Brain microvascular endothelial cell (primary cell): ENCODE measurements around the gene PLXNB3.
A peak's percentile ranks its signal among the peaks of the same experiment; 100 is the strongest.
"Not testable (repeated sequence)": the region's sequence is repeated elsewhere in the genome, so short reads cannot be mapped to it uniquely, and the experiment has no call there.

Experiments
- DNase-seq: peaks from one replicate; pipeline ENCODE4 v3.0.0-alpha.2; 2020
- H3K27ac ChIP-seq: fragments of 250-450 bp; sonication (Bioruptor Pico); 2 replicates; pipeline ENCODE4 v1.5.1; 2020; ENCODE audit warnings: mild to moderate bottlenecking, moderate library complexity
- H3K27me3 ChIP-seq: fragments of 250-450 bp; sonication (Bioruptor Pico); replicated peaks from 2 replicates; pipeline ENCODE4 v1.5.1; 2020; ENCODE audit warnings: mild to moderate bottlenecking
- H3K36me3 ChIP-seq: fragments of 250-450 bp; sonication (Bioruptor Pico); replicated peaks from 2 replicates; pipeline ENCODE4 v1.5.1; 2020; ENCODE audit warnings: mild to moderate bottlenecking
- H3K4me3 ChIP-seq: 2 replicates; pipeline ENCODE4 v1.5.1; 2011; ENCODE audit warnings: low read depth, mild to moderate bottlenecking, control low read depth, low read length, moderate library complexity
- in situ Hi-C: cut with HindIII; loops from 2 replicates; pipeline ENCODE4 v1.10.0; 2017; ENCODE audit warnings: low sequenced_read_pairs, low pct_ligation_motif_present
- TF ChIP-seq, protein P1 (sequence below): IDR thresholded peaks from 2 replicates; pipeline ENCODE4 v1.5.1; 2011; ENCODE audit warnings: low read depth, mild to moderate bottlenecking, moderate library complexity, low read length, control low read depth, inconsistent platforms; ENCODE audit errors: missing control alignments

Gene PLXNB3

DNA sequence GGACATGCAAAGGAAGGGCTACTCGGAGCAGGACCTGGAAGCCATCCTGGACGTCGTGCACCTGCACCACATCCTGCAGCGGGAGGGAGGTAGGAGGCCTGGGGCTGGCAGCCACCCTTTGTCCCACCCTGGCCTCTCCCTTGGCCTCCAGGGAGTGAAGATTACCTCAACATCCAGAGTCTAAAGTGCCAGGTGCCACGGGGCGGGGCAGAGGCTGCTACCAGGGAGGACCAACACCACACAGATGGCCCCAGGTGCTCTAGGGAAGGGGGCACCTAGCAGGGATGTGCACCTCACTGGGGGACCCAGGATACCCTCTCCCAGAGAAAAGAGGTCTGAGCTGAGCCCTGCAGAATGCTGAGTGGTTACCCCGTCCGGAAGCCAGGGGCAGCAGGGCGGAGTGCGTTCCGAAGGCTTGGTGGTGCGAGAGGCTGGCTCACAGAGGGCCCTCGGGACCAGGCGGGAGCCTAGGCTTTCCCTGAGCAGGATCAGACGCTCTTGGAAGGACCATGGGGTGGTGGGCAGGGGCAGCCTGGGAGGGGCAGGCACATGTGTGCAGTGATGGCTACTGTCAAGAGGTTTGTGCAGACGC lies 23.3 kb upstream of the PLXNB3 start:
- H3K4me3 ChIP-seq, result no peak overlapping the region

DNA sequence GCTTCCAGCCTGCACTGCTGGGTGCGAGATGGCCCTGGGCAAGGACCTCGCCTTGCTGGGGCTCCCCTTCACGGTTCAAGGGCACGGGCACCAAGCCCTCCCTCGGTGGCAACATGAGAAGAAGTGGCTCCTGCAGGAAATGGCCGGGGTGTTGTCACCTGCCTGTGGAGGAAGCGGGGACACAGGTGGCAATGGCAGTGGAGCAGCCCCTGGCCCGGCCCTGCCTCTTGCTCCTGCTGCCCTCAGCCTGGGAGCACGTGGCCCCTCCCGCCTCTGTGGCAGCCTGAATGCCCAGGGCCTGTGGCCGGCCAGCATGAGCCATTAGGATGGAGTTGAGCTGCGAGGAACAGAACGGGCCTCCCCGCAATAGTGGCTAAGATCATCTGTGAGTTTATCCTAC lies 22.6 kb upstream of the PLXNB3 start:
- TF ChIP-seq, protein P1, sequence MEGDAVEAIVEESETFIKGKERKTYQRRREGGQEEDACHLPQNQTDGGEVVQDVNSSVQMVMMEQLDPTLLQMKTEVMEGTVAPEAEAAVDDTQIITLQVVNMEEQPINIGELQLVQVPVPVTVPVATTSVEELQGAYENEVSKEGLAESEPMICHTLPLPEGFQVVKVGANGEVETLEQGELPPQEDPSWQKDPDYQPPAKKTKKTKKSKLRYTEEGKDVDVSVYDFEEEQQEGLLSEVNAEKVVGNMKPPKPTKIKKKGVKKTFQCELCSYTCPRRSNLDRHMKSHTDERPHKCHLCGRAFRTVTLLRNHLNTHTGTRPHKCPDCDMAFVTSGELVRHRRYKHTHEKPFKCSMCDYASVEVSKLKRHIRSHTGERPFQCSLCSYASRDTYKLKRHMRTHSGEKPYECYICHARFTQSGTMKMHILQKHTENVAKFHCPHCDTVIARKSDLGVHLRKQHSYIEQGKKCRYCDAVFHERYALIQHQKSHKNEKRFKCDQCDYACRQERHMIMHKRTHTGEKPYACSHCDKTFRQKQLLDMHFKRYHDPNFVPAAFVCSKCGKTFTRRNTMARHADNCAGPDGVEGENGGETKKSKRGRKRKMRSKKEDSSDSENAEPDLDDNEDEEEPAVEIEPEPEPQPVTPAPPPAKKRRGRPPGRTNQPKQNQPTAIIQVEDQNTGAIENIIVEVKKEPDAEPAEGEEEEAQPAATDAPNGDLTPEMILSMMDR, result no peak
- H3K4me3 ChIP-seq, result no peak overlapping the region
- in situ Hi-C loops, result no loop called here

More for the DNA sequence above, 23.3 kb upstream of the PLXNB3 start:
- TF ChIP-seq, protein P1, result no peak
- no peaks in the 10 kb centered on the region for H3K36me3 ChIP-seq
- H3K27ac ChIP-seq, result no peak overlapping the region
- in situ Hi-C loops, result no loop called here
- DNase-seq, result no peak
- H3K27me3 ChIP-seq, result no peaks in the 10 kb centered on the region

DNA sequence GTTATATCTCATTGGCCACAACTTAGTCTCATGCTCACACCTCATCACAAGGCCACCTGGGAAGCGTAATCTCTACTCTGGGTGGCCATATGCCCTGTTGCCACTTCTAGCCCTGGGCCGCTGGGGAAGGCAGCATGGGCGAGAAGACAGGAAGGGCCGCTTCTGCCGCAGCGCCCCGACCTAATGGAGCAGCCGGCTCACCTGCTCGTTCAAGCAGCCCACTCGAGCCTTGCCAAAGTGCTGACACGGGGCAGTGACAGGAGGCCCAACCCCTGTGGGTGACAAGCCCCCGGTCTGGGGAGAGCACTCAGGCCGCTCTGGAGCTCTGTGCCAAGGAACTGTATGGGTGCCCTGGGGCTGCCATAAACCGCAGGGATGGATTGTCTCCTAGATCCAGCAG lies 21.9 kb upstream of the PLXNB3 start:
- H3K27me3 ChIP-seq, DNase-seq, H3K4me3 ChIP-seq, H3K36me3 ChIP-seq, in situ Hi-C loops, H3K27ac ChIP-seq: not testable (repeated sequence)

More for the DNA sequence above, 22.6 kb upstream of the PLXNB3 start:
- Histone ChIP-seq H3K27ac (no peak overlapping the region), H3K36me3 (no peaks in the 10 kb centered on the region), H3K27me3 (no peaks in the 10 kb centered on the region)
- no peak for DNase-seq

DNA sequence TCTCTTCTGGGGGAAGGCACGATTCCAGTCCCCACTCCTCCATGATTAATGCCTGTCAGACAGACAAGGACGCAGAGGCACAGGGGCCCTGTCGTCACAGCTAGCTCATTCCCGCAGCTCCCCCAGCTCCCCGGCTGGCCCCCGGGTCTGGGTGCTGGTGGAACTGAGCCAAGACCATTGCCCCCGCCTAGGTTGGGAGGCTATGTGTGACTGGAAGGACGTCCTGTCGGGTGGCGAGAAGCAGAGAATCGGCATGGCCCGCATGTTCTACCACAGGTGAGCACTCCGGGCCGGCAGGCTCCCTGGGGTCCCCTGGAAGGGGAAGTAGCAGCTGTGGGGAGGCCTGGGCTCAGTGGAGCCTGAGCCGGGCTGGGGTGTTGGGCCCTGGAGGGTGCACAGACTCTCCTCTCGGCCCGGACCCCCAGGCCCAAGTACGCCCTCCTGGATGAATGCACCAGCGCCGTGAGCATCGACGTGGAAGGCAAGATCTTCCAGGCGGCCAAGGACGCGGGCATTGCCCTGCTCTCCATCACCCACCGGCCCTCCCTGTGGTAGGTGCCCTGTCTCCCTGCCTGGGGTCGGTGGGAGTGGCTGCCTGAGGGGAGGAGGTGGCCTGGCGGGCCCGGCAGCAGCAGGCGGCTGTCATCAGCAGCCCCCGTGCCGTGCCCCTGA lies 21.1 kb upstream of the PLXNB3 start:
- DNase-seq, H3K27me3 ChIP-seq, H3K4me3 ChIP-seq, H3K36me3 ChIP-seq, in situ Hi-C loops, H3K27ac ChIP-seq: not testable (repeated sequence)

DNA sequence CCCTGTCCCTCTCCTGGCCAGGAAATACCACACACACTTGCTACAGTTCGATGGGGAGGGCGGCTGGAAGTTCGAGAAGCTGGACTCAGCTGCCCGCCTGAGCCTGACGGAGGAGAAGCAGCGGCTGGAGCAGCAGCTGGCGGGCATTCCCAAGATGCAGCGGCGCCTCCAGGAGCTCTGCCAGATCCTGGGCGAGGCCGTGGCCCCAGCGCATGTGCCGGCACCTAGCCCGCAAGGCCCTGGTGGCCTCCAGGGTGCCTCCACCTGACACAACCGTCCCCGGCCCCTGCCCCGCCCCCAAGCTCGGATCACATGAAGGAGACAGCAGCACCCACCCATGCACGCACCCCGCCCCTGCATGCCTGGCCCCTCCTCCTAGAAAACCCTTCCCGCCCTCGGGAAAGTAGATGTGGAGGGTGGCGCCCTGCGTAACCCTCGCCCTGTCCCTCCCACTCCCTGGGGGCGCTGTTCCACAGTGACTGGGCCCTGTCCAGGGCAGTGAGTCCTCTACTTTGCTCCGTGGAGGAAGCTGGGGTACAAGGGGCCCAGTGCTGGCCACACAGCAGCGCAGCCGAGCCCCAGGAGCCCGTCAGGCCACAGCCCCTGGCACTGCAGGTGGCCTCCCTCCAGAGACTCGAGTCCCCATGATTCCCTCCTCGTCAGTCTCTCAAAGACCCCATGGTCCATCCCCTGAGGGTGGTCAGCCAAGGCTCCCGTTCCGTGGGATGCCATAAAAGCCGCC lies 20.4 kb upstream of the PLXNB3 start:
- H3K4me3 ChIP-seq, H3K27me3 ChIP-seq, H3K27ac ChIP-seq, DNase-seq, in situ Hi-C loops, H3K36me3 ChIP-seq: not testable (repeated sequence)
- TF ChIP-seq, protein P1, result peak; percentile 4

DNA sequence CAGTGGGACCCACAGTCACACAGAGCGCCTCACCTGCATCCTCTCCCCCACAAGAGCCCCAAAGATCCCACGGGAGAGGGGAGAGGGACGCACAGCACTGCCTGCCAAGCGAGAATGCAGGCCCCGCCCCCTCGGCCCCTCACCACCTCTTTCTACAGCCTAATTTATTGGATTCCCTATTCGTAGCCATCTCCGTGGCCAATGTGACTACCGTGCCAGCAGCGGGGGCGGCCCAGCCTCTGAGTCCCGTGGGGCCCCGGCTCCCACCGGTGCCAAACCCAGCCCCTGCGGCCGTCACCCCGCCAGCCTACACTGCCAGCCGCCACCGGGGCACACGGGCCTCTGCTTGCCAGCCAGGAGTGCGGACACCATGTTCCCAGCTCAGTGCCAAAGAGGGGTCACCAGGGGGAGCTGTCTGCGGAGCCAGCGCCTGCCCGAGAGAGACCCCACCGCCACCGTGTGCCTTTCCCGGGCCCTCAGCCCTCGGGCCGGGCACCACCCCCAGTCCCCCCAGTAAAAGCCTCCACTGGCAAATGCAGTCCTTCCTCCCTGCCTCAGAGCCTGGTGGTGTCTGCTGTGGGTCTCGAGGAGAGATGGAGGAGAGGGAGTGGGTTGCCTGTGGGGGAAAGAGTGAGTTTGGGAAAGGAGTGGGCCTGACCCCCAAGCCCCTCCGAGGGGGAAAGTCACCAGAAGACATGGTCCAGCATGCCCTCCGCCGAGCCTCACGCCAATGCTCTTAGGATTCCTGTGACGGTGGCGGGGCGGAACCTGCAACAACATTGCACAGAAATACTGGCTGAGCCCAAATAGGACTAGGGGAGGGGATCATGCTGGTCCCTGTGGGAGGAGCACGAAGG lies 19.6 kb upstream of the PLXNB3 start:
- DNase-seq, result no peak
- Histone ChIP-seq H3K27ac (no peak overlapping the region), H3K36me3 (no peaks in the 10 kb centered on the region), H3K4me3 (no peak overlapping the region), H3K27me3 (no peaks in the 10 kb centered on the region)
- in situ Hi-C loops, result no loop called here
- TF ChIP-seq, protein P1, result peak; percentile 47

DNA sequence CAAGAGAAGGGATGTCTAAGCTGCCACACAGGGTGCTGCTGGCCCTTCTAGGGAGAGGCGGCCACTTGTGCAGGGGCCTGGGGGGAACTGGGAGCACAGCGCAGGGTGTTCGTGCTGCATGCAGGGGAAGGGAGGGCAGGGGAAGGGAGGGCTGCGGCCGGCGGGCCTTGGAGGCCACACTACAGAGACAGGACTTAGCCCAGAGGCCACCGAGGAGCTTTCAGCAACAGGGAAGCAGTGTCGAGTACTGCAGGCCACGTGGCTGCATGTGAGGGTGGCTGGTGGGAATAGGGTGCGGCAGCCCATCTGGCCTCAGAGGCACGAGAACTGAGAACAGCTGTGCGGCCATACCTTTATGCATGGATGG lies 19.0 kb upstream of the PLXNB3 start:
- H3K36me3 ChIP-seq, H3K4me3 ChIP-seq, H3K27me3 ChIP-seq, H3K27ac ChIP-seq, in situ Hi-C loops, DNase-seq: not testable (repeated sequence)
